Dermis lymphatic vessel endothelial cell (primary cell): Measurements from ENCODE around the gene SIRT5. TPM values are rescaled to one million over a fixed set of nuclear protein-coding genes. Genes with fewer than 3 reads are reported as not detected.

Experiments
- total RNA-seq: library from RNA; depleted of rRNA; stranded (reverse); fragments of >200 nt; gene quantifications from 2 replicates; pipeline ENCODE4 v1.2.1, GENCODE V29; 2014

The SIRT5 gene
- 7.2 and 9.4 TPM in 2 replicates for total RNA-seq

GRCh38 chr6:13574571-13575376 lies at the start of gene SIRT5:
TSS of gene SIRT5 (plus strand) at chr6:13574601. CDS start at chr6:13584111, 9,510 bp downstream.

GRCh38 chr6:13614926-13615791 lies 40.8 kb downstream of the SIRT5 start, which contains the start of gene NOL7:
TSS of gene NOL7 (plus strand) at chr6:13615335. CDS start at chr6:13615359, 24 bp downstream.

Other genes with a start within 250 kb of the SIRT5 start
- 12.9 and 28.0 TPM in 2 replicates for gene TBC1D7, start 246.1 kb upstream of the SIRT5 start, total RNA-seq
- 10.0 and 13.4 TPM in 2 replicates for gene GFOD1, start 87.0 kb upstream of the SIRT5 start, total RNA-seq
- 37.2 and 52.3 TPM in 2 replicates for gene NOL7, start 40.7 kb downstream of the SIRT5 start, total RNA-seq
- gene RANBP9, start 137.2 kb downstream of the SIRT5 start, total RNA-seq, result 22.3 and 23.7 TPM in 2 replicates
- gene MCUR1, start 240.0 kb downstream of the SIRT5 start, total RNA-seq, result 6.4 and 6.7 TPM in 2 replicates